Measurements from ENCODE around the gene MUC5AC. TPM values are rescaled to one million over a fixed set of nuclear protein-coding genes. Genes with fewer than 3 reads are reported as not detected.

MUC5AC gene
- total and polyA plus RNA-seq, 2 of the 13 experiments (the other 11 are each of a cell fraction or from before 2014, with no cell fraction given) = under 0.01 TPM; not detected in 1

DNA sequence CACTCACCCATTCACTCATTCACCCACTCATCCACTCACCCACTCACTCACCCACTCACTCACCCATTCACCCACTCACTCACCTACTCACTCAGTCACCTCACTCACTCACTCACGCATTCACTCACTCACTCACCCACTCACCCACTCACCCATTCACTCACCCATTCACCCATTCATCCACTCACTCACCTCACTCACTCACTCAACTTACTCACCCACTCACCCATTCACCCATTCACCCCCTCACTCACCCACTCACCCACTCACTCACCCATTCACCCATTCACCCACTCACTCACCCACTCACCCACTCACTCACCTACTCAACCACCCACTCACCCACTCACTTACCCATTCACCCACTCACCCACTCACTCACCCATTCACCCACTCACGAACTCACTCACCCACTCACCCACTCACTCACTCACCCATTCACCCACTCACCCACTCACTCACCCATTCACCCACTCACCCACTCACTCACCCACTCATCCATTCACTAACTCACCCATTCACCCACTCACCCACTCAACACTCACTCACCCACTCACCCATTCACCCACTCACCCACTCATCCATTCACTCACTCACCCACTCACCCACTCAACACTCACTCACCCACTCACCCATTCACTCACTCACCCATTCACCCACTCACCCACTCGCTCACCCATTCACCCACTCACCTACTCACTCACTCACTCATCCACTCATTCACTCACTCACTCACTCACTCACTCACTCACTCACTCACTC lies 13.7 kb downstream of the MUC5AC start:
- Histone ChIP-seq H3K9ac (ENCODE audit: insufficient read depth, low read depth, low read length) (no peak overlapping the region), H3K36me3 (replicated peaks in 1 of 2; ENCODE audit: control insufficient read depth in 1 of 2, insufficient read depth in 2 of 2, low read length in 2 of 2) (no peaks in the 10 kb centered on the region), H4K20me1 (ENCODE audit: insufficient read depth, low read length) (no peaks in the 10 kb centered on the region), H3K79me2 (ENCODE audit: insufficient read depth, low read length) (no peaks in the 10 kb centered on the region), H3K27me3 (ENCODE audit: control insufficient read depth in 1 of 2, insufficient read depth in 2 of 2, low read length in 2 of 2) (peaks cover 0 to 3% of the 10 kb centered on the region in 2 experiments; a peak in 2 of 5 replicates), H3K9me3 (ENCODE audit: low read length) (peaks cover 13% of the 10 kb centered on the region; the same call in 1 of the 2 replicates), H3K4me2 (ENCODE audit: low read depth, low read length) (no peak overlapping the region), H3K4me1 (ENCODE audit: insufficient read depth, low read length) (no peaks in the 10 kb centered on the region), H3K27ac (ENCODE audit: extremely low read length, insufficient read depth, low read length) (no peak overlapping the region), H2AFZ (ENCODE audit: low read length) (no peak overlapping the region), H3K4me3 (replicated peaks in 1 of 3; ENCODE audit: insufficient read depth in 1 of 3, low read depth in 2 of 3, low read length in 3 of 3) (no peak overlapping the region)
- FAIRE-seq (no peak), DNase-seq (ENCODE audit: low spot score) (no peak), ATAC-seq (no peak)
- CTCF ChIA-PET (ENCODE audit: low intra/inter-chr PET ratio, low total read pairs) = no interaction called here
- intact Hi-C loops (cut with micrococcal nuclease; ENCODE audit: unreplicated experiment) (no loop called here), in situ Hi-C loops (cut with HindIII; ENCODE audit: extremely low pct_ligation_motif_present, low pct_unique_long_range_greater_than_20kb) (no loop called here)
- POLR2A ChIA-PET = no interaction called here
- TF ChIP-seq SPEN (CRISPR knock-in tag; IDR thresholded peaks at IDR 0.05; ENCODE audit: low read depth) = no peak
- 0 out of 2 replicates have a peak, but pooled peaks have one; percentile 40 for TF ChIP-seq HNRNPL (IDR thresholded peaks at IDR 0.05; ENCODE audit: low read depth, low read length)
- no TSS peak for BruUV-seq (replicated peaks)
- 24% methylated on average over 2 of the region's 3 CpGs for WGBS (ENCODE audit: low lambda C conversion rate)

DNA sequence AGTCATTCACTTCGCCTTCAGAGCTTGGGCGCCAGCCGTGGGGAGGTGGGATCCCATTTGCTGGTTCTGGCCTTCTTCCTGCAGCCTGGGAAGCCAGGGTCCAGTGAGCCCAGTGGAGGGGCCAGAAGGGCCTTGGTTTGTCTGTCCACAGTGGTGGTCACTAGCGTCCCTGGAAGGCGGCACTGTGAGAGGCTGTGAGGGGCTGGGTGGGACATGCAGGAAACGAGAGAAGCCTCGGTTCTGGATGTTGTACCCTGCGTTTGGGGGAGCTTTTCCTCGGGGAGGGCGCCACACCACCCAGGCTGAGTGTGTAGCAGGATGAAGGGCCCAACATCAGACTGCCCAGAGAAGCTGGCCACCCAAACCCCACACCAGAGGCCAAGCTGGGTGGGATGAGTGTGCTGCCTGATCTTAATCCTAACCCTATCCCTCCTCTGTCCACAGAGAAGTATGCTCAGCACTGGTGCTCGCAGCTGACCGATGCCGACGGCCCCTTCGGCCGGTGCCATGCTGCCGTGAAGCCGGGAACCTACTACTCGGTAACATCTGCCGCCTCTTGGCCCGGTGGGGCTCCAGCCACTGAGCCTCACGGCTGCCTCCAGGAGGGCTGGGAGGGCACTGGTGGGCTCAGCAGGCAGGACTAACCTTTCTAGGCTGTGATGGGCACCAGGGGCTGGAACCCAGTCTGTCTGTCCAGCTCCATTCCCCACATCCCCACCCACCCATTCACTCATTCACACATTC lies 14.4 kb downstream of the MUC5AC start:
- no peaks in the 10 kb centered on the region for H3K4me1 ChIP-seq (ENCODE audit: insufficient read depth, low read length)
- no peak overlapping the region for H3K4me2 ChIP-seq (ENCODE audit: low read depth, low read length)
- no peaks in the 10 kb centered on the region for H4K20me1 ChIP-seq (ENCODE audit: insufficient read depth, low read length)
- no peaks in the 10 kb centered on the region for H3K36me3 ChIP-seq (replicated peaks in 1 of 2; ENCODE audit: control insufficient read depth in 1 of 2, insufficient read depth in 2 of 2, low read length in 2 of 2)
- peak; percentile 16; the same call in 1 of the 3 replicates for ATAC-seq
- POLR2A ChIA-PET = no interaction called here
- H3K9ac ChIP-seq (ENCODE audit: insufficient read depth, low read depth, low read length) = no peak overlapping the region
- no TSS peak for BruUV-seq (replicated peaks)
- H3K4me3 ChIP-seq (replicated peaks in 1 of 3; ENCODE audit: insufficient read depth in 1 of 3, low read depth in 2 of 3, low read length in 3 of 3) = no peak overlapping the region
- in situ Hi-C loops (cut with HindIII; ENCODE audit: extremely low pct_ligation_motif_present, low pct_unique_long_range_greater_than_20kb) (no loop called here), intact Hi-C loops (cut with micrococcal nuclease; ENCODE audit: unreplicated experiment) (no loop called here)
- WGBS (ENCODE audit: low lambda C conversion rate) = 64% methylated on average over 4 of the region's 22 CpGs
- no peak overlapping the region for H2AFZ ChIP-seq (ENCODE audit: low read length)
- no peak for DNase-seq (ENCODE audit: low spot score)
- FAIRE-seq = no peak
- CTCF ChIA-PET (ENCODE audit: low intra/inter-chr PET ratio, low total read pairs) = no interaction called here
- H3K27ac ChIP-seq (ENCODE audit: extremely low read length, insufficient read depth, low read length) = no peak overlapping the region
- H3K79me2 ChIP-seq (ENCODE audit: insufficient read depth, low read length) = no peaks in the 10 kb centered on the region
- peaks cover 0 to 3% of the 10 kb centered on the region in 2 experiments; a peak in 3 of 5 replicates for H3K27me3 ChIP-seq (ENCODE audit: control insufficient read depth in 1 of 2, insufficient read depth in 2 of 2, low read length in 2 of 2)
- H3K9me3 ChIP-seq (ENCODE audit: low read length) = peaks cover 13% of the 10 kb centered on the region; the same call in 1 of the 2 replicates
- TF ChIP-seq ZNF468 (CRISPR knock-in tag; IDR thresholded peaks at IDR 0.05) (no peak), ZNF232 (CRISPR knock-in tag; IDR thresholded peaks at IDR 0.05; ENCODE audit: borderline replicate concordance) (no peak), ZNF619 (CRISPR knock-in tag; IDR thresholded peaks at IDR 0.05) (no peak), FOSL2 (CRISPR knock-in tag; IDR thresholded peaks at IDR 0.05) (no peak), ZNF557 (CRISPR knock-in tag; IDR thresholded peaks at IDR 0.05) (no peak), BORCS8-MEF2B (CRISPR knock-in tag; IDR thresholded peaks at IDR 0.05) (no peak), GABPB1 (CRISPR knock-in tag; IDR thresholded peaks at IDR 0.05) (no peak), KDM2A (CRISPR knock-in tag; IDR thresholded peaks at IDR 0.05; ENCODE audit: borderline replicate concordance, low read depth) (no peak), ZNF12 (CRISPR knock-in tag; IDR thresholded peaks at IDR 0.05) (no peak), NFE2 (CRISPR knock-in tag; IDR thresholded peaks at IDR 0.05) (no peak), PAF1 (CRISPR knock-in tag; IDR thresholded peaks at IDR 0.05) (no peak)
- TF ChIP-seq, protein P1, sequence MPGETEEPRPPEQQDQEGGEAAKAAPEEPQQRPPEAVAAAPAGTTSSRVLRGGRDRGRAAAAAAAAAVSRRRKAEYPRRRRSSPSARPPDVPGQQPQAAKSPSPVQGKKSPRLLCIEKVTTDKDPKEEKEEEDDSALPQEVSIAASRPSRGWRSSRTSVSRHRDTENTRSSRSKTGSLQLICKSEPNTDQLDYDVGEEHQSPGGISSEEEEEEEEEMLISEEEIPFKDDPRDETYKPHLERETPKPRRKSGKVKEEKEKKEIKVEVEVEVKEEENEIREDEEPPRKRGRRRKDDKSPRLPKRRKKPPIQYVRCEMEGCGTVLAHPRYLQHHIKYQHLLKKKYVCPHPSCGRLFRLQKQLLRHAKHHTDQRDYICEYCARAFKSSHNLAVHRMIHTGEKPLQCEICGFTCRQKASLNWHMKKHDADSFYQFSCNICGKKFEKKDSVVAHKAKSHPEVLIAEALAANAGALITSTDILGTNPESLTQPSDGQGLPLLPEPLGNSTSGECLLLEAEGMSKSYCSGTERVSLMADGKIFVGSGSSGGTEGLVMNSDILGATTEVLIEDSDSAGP (CRISPR knock-in tag; IDR thresholded peaks at IDR 0.05; ENCODE audit: borderline replicate concordance) = no peak
- TF ChIP-seq, protein P2, sequence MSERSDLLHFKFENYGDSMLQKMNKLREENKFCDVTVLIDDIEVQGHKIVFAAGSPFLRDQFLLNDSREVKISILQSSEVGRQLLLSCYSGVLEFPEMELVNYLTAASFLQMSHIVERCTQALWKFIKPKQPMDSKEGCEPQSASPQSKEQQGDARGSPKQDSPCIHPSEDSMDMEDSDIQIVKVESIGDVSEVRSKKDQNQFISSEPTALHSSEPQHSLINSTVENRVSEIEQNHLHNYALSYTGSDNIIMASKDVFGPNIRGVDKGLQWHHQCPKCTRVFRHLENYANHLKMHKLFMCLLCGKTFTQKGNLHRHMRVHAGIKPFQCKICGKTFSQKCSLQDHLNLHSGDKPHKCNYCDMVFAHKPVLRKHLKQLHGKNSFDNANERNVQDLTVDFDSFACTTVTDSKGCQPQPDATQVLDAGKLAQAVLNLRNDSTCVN (CRISPR knock-in tag; IDR thresholded peaks at IDR 0.05; ENCODE audit: borderline replicate concordance) = no peak

Data from HepG2 (cell line).